Large intestine (tissue), 3 donors: ENCODE results near the gene UNC79. TPM values are rescaled to one million over a fixed set of nuclear protein-coding genes. Genes with fewer than 3 reads are reported as not detected.

Source experiments
- DNase-seq, 2 donors: peaks; one replicate each; pipeline versions ENCODE4 v3.0.0 to v3.0.0-alpha.2; 2013
- H3K27ac ChIP-seq: one replicate; pipeline ENCODE4 v1.5.1; 2013; ENCODE audit warnings: low read length
- H3K27me3 ChIP-seq: 2 replicates; pipeline ENCODE4 v1.6.1; 2013; ENCODE audit warnings: low read length; ENCODE audit not compliant: control insufficient read depth, insufficient read depth
- H3K36me3 ChIP-seq: 2 replicates; pipeline ENCODE4 v1.6.1; 2013; ENCODE audit warnings: low read length; ENCODE audit not compliant: control insufficient read depth, insufficient read depth
- H3K4me1 ChIP-seq: one replicate; pipeline ENCODE4 v1.6.1; 2013; ENCODE audit warnings: low read length; ENCODE audit not compliant: control insufficient read depth, insufficient read depth
- H3K4me3 ChIP-seq: one replicate; pipeline ENCODE4 v1.5.1; 2013; ENCODE audit warnings: low read length
- H3K9me3 ChIP-seq: one replicate; pipeline ENCODE4 v1.6.1; 2013; ENCODE audit warnings: mild to moderate bottlenecking, low read depth, low read length, moderate library complexity; ENCODE audit not compliant: control insufficient read depth
- WGBS: methylation state at CpG from one replicate; pipeline ENCODE4 v1.1.5; 2013; ENCODE audit warnings: low lambda C conversion rate; ENCODE audit not compliant: insufficient coverage; 5-methylcytosine and 5-hydroxymethylcytosine counted together
- polyA plus RNA-seq: library from polyadenylated mRNA; unstranded; fragments of 120-200 nt; gene quantifications from one replicate; pipeline ENCODE4 v1.2.1, GENCODE V29; 2013

Gene UNC79
- polyA plus RNA-seq, 1 donor = 1.5 TPM

DNA sequence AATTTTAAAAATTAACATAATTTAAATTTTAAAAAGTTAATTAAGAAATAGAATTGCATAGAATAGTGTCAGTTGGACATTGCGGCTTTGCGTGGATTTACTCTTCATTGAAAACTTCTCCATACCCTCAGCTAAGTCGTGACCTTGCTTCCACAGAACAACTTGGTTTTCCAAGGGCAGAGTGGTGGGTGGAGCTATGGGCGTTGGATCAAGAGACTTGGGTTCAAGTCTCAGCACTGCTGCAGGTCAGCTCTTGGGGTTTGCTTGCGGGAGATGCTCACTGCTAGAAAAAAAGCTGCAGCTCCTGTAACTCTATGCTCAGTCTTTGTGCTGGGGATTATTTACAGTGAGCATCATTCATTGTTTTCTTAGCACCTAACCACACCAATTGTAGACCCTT is 223.9 kb downstream of the UNC79 start:
- H3K36me3 ChIP-seq = no peaks in the 10 kb centered on the region
- no peak for DNase-seq
- WGBS = no CpG with 5 or more reads among the region's 5 CpGs
- no peaks in the 10 kb centered on the region for H3K27me3 ChIP-seq
- no peaks in the 10 kb centered on the region for H3K4me1 ChIP-seq
- no peaks in the 10 kb centered on the region for H3K9me3 ChIP-seq
- H3K27ac ChIP-seq = no peak overlapping the region
- no peak overlapping the region for H3K4me3 ChIP-seq

DNA sequence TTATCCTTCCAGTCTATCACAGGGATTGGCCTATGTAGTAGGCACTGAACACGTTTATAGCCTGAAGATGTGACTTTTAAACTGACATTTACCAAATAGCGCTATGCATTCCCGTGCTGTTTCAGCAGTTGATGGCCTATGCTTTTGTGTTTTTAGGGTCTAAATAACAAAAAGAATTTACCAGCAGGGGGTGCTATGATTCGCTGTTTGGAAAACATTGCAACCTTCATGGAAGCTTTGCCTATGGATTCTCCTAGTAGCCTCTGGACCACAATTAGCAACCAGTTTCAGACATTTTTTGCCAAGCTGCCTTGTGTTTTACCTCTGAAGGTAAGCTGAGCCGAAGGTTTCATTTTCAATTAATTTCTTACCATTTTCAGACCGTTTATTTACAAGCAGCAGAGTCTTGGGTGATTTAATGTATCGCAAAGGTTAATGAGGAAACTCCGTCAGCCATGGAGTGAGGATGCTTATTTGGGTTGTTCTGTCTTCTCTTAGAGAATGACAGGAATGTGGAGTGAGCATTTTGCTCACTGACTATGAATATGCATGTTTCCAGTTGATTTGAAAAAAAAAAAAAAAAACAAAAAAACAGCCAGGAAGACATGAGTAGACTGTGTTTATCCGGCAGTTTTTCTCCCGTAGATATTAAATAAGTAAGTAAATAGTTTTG is 224.5 kb downstream of the UNC79 start:
- Histone ChIP-seq H3K4me1 (no peaks in the 10 kb centered on the region), H3K9me3 (no peaks in the 10 kb centered on the region), H3K27ac (no peak overlapping the region), H3K4me3 (no peak overlapping the region), H3K27me3 (no peaks in the 10 kb centered on the region), H3K36me3 (no peaks in the 10 kb centered on the region)
- peak; percentile 23 to 38 for DNase-seq
- WGBS = 80% methylated on average over 1 of the region's 10 CpGs

DNA sequence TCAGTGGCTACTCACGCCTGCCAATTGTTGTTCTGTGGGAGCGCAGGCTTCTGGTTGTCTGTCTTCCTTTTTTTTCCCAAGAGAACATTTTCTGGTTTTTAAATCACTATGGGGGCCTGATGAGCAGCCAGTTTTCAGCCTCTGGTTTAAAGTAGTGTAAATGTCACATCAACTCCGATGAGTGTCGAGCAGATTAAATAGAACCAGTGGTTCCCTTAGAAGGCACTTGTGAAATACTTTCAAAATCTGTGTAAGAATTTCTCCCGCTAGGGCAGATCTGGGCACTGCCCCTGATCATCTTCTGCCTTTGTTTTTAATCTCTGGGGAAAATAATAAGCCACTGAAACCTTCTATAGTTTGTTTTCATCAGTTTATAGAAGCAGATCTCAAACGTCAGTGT is 227.1 kb downstream of the UNC79 start:
- no peak for DNase-seq
- no peak overlapping the region for H3K27ac ChIP-seq
- H3K9me3 ChIP-seq = no peaks in the 10 kb centered on the region
- no peaks in the 10 kb centered on the region for H3K4me1 ChIP-seq
- no CpG with 5 or more reads among the region's 6 CpGs for WGBS
- no peaks in the 10 kb centered on the region for H3K36me3 ChIP-seq
- H3K4me3 ChIP-seq = no peak overlapping the region
- H3K27me3 ChIP-seq = no peaks in the 10 kb centered on the region

DNA sequence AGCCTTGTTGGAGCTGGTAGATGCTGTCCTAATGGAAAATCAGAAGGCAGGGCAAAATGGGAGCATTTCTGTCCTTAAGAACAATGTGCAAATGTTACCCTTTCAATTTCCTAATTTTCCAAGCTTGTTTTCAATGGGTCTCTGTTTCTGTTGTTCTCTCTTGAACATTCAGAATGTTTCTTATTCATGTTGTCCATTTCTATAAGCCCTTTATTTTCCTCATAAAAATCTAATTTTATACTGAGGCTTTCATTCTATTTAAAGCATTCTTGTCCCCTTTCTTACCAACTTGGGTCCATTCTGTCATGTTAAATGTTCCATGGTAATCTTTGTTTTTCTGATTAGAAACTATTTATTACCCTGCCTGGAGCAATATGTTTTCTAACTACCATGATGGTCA is 232.6 kb downstream of the UNC79 start:
- Histone ChIP-seq H3K9me3 (peaks cover 10% of the 10 kb centered on the region), H3K4me1 (no peaks in the 10 kb centered on the region), H3K27me3 (no peaks in the 10 kb centered on the region), H3K4me3 (no peak overlapping the region), H3K36me3 (no peaks in the 10 kb centered on the region), H3K27ac (no peak overlapping the region)
- DNase-seq = no peak

DNA sequence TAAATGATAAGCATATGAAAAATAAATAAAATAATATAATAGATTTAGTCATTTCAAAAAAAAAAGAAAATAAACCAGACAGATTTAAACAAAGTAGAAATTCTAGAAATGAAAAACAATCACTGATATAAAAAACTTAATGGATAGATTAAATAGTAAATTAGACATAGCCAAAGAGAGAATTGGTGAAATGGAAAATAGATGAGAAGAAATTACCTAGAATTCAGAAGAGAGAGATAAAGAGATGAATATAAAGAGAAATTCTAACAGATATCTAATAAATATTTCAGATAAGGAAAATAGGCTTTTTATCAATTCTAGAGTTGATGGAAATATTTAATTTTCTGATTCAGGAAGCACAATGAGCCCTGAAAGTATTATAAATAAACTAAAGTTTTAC is 234.4 kb downstream of the UNC79 start:
- no peaks in the 10 kb centered on the region for H3K36me3 ChIP-seq

DNA sequence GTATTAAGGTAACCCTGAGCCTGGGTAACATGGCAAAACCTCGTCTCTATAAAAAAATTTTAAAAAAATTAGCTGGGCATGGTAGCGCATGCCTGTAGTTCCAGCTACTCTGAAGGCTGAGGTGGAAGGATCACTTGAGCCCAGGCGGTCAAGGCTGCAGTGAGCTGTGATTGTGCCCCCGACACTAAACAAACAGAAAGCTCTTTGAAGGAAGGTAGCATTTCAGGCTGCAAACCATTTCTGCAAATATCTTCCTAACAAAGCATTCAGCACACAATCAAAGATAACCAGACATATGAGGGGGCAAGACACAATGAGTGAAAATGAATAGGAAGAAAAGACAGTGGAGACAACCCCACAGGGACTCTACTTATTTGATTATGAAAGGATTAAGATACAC is 238.9 kb downstream of the UNC79 start:
- no peak for DNase-seq
- no CpG with 5 or more reads among the region's 4 CpGs for WGBS
- H3K36me3 ChIP-seq = no peaks in the 10 kb centered on the region
- H3K4me3 ChIP-seq = no peak overlapping the region
- no peaks in the 10 kb centered on the region for H3K4me1 ChIP-seq
- H3K27me3 ChIP-seq = peaks cover 4% of the 10 kb centered on the region
- no peak overlapping the region for H3K27ac ChIP-seq
- H3K9me3 ChIP-seq = peaks cover 10% of the 10 kb centered on the region

More for the DNA sequence above, 234.4 kb downstream of the UNC79 start:
- peaks cover 3% of the 10 kb centered on the region for H3K27me3 ChIP-seq
- H3K4me1 ChIP-seq = no peaks in the 10 kb centered on the region
- H3K27ac ChIP-seq = no peak overlapping the region
- no peak for DNase-seq
- peaks cover 10% of the 10 kb centered on the region for H3K9me3 ChIP-seq
- H3K4me3 ChIP-seq = no peak overlapping the region

DNA sequence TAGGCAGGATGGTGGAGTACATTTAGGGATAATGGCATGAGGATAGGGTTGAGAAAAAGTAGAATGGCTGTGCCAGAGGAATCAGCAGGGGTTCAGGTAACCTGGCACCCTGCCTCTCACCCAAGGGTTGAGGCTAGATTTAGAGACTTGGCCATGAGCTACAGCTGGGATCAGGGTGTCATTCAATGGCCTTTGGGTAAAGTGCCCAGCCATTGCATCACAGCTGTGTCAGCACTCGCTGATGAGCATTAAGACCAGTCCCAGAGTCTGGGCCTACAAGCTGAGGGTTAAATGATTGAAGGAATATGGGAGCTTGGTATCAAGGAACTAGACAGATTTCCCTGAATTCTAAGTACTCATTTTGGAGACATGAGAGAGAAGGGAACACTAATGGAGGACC is 243.6 kb downstream of the UNC79 start:
- DNase-seq = no peak
- no peaks in the 10 kb centered on the region for H3K9me3 ChIP-seq
- H3K4me3 ChIP-seq = no peak overlapping the region
- H3K27ac ChIP-seq = no peak overlapping the region
- no peaks in the 10 kb centered on the region for H3K4me1 ChIP-seq
- H3K36me3 ChIP-seq = no peaks in the 10 kb centered on the region
- peaks cover 4% of the 10 kb centered on the region for H3K27me3 ChIP-seq
- WGBS = no CpG with 5 or more reads among the region's 1 CpG

DNA sequence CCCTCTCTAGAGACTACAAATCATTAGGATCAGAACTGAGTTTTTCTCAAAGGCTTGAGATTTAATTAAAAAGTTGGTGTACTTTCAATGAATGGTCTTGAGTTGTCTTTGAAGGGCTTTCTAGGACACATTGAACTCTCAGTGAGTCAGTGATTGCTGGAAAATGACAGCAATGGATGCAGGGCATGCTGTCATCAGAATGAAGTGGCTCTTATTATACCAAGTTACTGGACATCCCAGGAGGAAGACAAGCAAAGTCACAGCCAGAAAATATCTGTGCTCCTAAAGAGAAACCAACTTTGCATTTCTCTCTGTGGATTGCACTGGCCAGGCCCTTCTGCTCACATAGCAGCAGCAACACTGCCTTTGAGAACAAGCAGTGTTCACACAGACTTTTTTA is 244.9 kb downstream of the UNC79 start:
- H3K27ac ChIP-seq = no peak overlapping the region
- no peaks in the 10 kb centered on the region for H3K27me3 ChIP-seq
- no peaks in the 10 kb centered on the region for H3K9me3 ChIP-seq
- H3K4me1 ChIP-seq = no peaks in the 10 kb centered on the region
- DNase-seq = no peak
- no peak overlapping the region for H3K4me3 ChIP-seq
- no peaks in the 10 kb centered on the region for H3K36me3 ChIP-seq

DNA sequence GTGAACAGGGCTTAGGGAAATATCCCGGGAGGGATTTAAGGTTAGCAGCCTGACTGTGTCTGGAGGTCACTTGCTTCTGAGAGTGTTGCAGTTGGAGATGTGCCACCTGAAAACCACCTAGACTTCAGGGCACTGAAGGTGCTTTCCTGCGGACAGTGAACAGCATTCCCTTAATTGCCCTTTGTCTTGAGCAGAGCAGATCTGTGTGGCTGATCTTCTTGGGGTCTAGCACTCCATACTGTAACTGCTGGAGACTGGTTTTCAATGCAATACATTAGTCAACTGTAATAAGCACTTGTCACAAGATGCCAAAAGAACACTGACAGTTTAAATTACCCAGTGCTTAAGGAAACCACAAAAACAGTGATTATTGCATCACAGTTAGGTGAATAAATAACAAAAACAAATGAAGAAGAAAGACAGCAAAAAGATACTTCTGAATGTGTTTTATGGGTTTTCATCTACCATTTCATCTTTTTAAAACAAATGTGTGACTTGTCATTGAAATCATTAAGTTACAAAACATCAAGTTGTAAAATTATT is 245.7 kb downstream of the UNC79 start:
- Histone ChIP-seq H3K4me1 (no peaks in the 10 kb centered on the region), H3K4me3 (no peak overlapping the region)
- DNase-seq = no peak

DNA sequence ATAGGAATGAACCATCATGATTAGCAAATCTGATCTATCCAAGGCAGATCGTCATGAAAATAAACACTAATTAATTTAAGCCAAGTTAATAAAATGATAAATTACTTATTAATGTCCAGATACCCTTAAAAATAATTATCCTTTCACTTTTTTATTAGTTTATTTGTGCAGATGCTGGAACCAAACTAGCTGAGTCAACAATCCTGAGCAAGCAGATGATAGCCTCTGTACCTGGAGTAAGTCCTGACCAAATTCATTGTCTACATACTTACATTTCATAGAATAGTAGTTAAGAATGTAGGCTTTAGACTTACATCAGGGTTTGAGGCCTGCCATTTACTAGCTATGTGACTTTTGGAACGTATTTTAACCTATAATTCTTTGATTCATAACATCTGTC is 251.7 kb downstream of the UNC79 start:
- Histone ChIP-seq H3K4me3 (no peak overlapping the region), H3K4me1 (no peaks in the 10 kb centered on the region), H3K27ac (no peak overlapping the region), H3K27me3 (peaks cover 7% of the 10 kb centered on the region), H3K9me3 (no peaks in the 10 kb centered on the region), H3K36me3 (no peaks in the 10 kb centered on the region)
- WGBS = no CpG with 5 or more reads among the region's 2 CpGs
- DNase-seq = no peak

More for the DNA sequence above, 245.7 kb downstream of the UNC79 start:
- no peaks in the 10 kb centered on the region for H3K9me3 ChIP-seq
- no CpG with 5 or more reads among the region's 2 CpGs for WGBS
- no peak overlapping the region for H3K27ac ChIP-seq
- H3K36me3 ChIP-seq = no peaks in the 10 kb centered on the region
- no peaks in the 10 kb centered on the region for H3K27me3 ChIP-seq

DNA sequence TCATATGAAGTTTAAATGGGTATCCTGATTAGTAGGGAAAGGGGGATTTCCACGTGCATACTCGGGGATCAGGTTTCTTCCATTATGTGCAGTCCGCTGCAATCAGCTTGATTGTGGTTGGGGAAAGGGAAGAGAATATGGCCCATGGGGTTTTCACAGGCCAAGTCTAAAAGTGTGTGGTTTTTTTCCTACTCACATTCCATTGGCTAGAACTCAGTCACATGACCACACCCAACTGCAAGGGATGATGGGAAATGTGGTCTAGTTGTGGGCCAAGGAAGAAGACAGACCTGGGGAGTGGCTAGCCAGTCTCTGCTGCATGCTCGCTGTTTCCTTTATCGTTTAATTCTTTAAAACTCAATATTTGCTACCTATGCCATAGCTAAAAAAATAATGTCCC is 252.5 kb downstream of the UNC79 start:
- peaks cover 13% of the 10 kb centered on the region for H3K27me3 ChIP-seq
- no peak for DNase-seq
- H3K9me3 ChIP-seq = no peaks in the 10 kb centered on the region
- H3K4me3 ChIP-seq = no peak overlapping the region
- H3K4me1 ChIP-seq = no peaks in the 10 kb centered on the region
- H3K36me3 ChIP-seq = no peaks in the 10 kb centered on the region
- no peak overlapping the region for H3K27ac ChIP-seq
- WGBS = no CpG with 5 or more reads among the region's 5 CpGs
